Omental fat pad (tissue), 4 donors: ENCODE data around the gene VWA5A. TPM values are rescaled to one million over a fixed set of nuclear protein-coding genes. Genes with fewer than 3 reads are reported as not detected.

Experiments
- ATAC-seq: fragments of 150-250 bp; one replicate; pipeline ENCODE4 v1.9.1; 2016; ENCODE audit warnings: mild to moderate bottlenecking, moderate library complexity; ENCODE audit not compliant: low FRiP score
- DNase-seq: peaks from one replicate; pipeline ENCODE4 v3.0.0-alpha.2; 2019; ENCODE audit warnings: low spot score
- total RNA-seq, 4 donors: library from RNA; depleted of rRNA; stranded (reverse); fragments of >200 nt; gene quantifications; one replicate each; pipeline ENCODE4 v1.1.0, GENCODE V29; 2016
- TF ChIP-seq, protein P1 (sequence below), 3 donors: fragments of 450-650 bp; IDR thresholded peaks; one replicate each; pipeline ENCODE4 v1.5.1; 2016 to 2017; ENCODE audit warnings: antibody characterized with exemption in 3 of 3, mild to moderate bottlenecking in 3 of 3, moderate library complexity in 2 of 3

Gene VWA5A
- total RNA-seq, 4 donors from 2014 or later: 9.7 to 19.5 (median 15.0) TPM

DNA sequence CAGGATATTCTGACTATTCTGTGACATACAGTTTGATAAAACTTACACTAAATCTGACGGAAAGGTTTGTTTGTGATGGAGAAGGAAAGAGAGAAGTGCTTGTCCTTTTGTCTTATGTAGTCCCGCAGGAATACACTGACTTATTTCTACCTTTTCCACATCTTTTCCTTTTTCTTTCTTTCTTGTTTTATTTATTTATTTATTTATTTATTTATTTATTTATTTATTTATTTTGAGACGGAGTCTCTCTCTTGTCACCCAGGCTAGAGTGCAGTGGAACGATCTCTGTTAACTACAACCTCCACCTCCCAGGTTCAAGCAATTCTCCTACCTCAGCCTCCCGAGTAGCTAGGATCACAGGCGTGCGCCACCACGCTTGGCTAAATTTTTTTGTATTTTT lies 43.1 kb upstream of the VWA5A start:
- ATAC-seq: no peak
- TF ChIP-seq, protein P1, sequence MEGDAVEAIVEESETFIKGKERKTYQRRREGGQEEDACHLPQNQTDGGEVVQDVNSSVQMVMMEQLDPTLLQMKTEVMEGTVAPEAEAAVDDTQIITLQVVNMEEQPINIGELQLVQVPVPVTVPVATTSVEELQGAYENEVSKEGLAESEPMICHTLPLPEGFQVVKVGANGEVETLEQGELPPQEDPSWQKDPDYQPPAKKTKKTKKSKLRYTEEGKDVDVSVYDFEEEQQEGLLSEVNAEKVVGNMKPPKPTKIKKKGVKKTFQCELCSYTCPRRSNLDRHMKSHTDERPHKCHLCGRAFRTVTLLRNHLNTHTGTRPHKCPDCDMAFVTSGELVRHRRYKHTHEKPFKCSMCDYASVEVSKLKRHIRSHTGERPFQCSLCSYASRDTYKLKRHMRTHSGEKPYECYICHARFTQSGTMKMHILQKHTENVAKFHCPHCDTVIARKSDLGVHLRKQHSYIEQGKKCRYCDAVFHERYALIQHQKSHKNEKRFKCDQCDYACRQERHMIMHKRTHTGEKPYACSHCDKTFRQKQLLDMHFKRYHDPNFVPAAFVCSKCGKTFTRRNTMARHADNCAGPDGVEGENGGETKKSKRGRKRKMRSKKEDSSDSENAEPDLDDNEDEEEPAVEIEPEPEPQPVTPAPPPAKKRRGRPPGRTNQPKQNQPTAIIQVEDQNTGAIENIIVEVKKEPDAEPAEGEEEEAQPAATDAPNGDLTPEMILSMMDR (IDR thresholded peaks at IDR 0.05): no peak
- DNase-seq: no peak

DNA sequence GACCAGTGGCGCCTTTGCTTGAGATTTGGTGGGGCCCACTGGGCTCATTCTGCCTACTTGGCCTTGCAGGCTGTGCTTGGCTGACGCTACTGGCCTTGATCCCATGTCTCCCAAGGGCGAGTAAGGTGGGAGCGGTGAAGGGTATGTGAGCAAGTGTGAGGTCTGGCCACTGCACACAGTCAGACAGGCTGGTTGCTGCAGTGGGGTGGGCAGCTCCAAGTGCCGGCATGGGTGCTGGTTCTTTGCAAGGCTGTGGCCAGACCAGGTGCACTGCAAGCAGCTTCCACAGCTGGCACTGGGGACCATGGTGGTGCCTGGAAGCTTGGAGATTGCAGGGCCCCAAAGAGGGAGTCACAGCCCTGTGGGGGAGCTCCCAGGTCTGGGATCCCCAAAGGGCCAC lies 40.7 kb upstream of the VWA5A start:
- no peak for ATAC-seq
- TF ChIP-seq, protein P1 (IDR thresholded peaks at IDR 0.05): no peak
- DNase-seq: no peak

DNA sequence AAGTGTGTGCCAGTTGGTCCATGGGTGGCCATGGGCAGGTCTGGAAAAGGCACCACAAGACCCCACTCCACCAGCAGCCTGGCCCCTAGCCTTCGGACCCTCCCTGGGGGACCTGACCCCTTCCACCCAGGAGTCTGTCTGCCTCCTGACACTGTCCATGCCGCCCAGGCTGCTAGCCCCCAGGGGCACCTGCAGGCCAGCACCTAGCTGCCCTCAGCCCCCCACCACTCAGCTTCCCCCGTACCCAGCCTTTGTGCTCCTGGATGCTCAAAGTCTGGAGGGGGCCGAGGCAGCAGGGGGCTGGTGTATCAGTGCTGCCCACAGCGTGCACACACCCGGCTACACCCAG lies 39.8 kb upstream of the VWA5A start:
- ATAC-seq: no peak
- no peak for DNase-seq
- TF ChIP-seq, protein P1 (IDR thresholded peaks at IDR 0.05): no peak

DNA sequence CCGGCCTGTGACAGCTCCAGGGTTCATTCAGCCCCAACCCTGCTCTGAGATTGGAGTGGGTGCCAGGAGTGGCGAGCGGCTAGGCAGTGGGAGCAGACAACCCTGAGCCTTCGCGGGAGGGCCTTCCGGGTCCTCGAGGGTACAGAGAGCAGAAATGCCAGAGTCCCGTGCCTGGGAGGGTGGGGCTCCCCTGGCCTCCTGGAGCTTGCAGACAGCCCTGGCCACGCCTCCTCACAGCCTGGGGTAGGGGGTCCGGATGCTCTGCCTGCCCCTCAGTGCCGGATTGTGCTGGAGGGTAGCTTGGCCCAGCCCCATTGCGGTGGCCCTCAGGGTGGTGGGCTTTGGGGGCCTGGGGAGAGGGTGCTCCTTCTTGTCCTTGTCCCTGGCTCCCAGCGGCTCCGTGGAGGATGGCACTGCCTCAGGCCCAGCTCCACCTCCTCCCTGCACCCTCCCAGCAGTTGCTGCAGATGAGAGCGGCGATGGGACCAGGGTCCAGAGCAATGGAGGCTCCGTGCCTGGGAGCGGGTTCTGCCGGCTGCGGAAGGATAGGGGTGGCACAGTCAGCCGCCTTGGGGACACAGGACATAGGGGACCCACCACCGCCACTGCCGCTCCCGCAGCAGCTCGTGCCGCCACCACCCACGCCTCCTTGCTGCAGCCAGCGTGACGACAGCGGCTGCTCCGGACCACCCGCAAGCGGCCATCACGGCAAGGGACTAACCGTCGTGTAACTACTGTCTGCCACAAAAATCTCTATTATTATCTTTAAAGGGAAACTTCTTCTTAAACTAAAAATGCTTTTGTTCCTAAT lies 39.2 kb upstream of the VWA5A start:
- peak; percentile 27 for ATAC-seq
- DNase-seq: no peak
- TF ChIP-seq, protein P1 (IDR thresholded peaks at IDR 0.05): no peak

DNA sequence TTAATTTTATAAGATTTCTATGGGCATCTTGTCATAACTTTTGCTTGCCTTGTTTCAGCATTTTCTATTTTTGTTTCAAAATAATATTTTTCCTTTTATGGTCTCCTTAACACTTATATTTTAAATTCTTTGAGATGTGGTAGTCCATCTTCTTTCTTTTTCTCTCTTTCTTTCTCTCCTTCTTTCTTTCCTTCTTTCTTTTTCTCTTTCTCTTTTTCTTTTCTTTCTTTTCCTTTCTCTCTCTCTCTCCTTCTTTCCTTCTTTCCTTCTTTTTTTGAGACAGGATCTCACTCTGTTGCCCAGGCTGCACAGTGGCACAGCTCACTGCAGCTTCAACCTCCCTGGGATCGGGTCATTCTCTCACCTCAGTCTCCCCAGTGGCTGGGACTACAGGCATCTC lies 38.0 kb upstream of the VWA5A start:
- DNase-seq: no peak
- TF ChIP-seq, protein P1 (IDR thresholded peaks at IDR 0.05): no peak
- ATAC-seq: no peak

DNA sequence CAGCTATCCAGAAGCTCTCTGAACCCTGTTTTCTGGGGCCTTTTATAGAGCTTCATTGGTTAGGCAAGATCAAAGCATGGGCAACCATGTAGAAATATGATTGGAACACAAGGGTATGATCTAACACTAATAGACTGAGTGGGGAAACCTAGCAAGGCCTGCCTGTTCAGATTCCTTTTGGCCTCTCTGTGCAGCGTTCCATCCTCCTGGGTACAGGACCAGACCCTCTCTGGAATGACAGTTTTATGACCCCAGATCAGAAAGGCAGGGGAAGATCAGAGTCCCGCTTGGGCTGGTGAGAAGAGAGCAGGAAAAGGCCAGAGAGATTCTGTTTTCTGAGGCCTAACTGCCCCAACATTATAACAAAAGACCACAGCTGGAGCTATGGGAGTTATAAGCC lies 36.7 kb upstream of the VWA5A start:
- TF ChIP-seq, protein P1 (IDR thresholded peaks at IDR 0.05): no peak
- DNase-seq: no peak
- no peak for ATAC-seq

DNA sequence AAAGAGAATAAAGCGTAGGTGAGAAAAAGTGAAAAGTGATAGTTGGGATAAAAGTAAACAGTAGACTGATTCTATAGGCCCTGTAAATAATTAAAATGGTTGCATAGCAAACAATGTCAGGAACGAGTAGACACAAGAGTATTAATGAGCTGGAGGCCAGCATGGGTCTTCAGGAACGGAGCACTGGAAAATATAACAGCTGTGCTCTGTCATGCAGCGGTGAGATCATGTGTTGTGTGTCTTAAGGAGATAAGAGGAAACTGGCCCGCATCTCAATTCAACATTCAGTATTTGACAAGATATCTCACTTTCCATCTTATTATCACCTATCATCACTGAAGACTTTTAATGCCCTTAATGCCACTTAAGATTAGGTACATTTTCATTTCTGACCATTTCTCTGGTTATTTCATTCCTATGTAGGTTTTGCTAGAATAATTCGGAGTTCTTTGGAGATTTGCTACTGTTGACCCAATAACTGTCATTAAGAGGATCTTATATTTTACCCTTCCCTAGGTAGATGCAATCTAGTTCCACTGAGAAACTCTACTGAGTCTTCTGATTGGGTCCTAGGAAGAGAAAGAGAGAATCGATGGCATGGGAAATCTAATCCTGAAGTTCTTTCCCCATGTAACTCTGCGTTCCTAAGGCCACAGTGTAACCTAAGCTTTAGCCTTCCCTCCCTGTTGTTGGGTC lies 35.5 kb upstream of the VWA5A start:
- ATAC-seq (no peak), DNase-seq (no peak)
- TF ChIP-seq, protein P1 (IDR thresholded peaks at IDR 0.05): no peak
